BJ (cell line): Measurements from ENCODE around the gene KCNC3. TPM values are rescaled to one million over a fixed set of nuclear protein-coding genes. Genes with fewer than 3 reads are reported as not detected.

Experiments
- CTCF ChIA-PET: fragments of 350-600 bp; formaldehyde crosslinking; extraction: SDS; loops from one replicate; lab custom pipeline; 2021; ENCODE audit warnings: antibody characterized with exemption, inconsistent platforms; lab: Yijun Ruan, JAX
- POLR2A ChIA-PET: fragments of 300-600 bp; sonication (Branson Sonifier 250); formaldehyde crosslinking; extraction: SDS; loops from one replicate; lab custom pipeline; 2021; ENCODE audit warnings: antibody characterized with exemption; lab: Charles Lee
- DNase-seq: peaks from one replicate; pipeline ENCODE4 v3.0.0-alpha.2; 2011; ENCODE audit warnings: low read depth
- H3K27me3 ChIP-seq: 2 replicates; pipeline ENCODE4 v1.6.0; 2011; ENCODE audit warnings: low read length; ENCODE audit not compliant: control insufficient read depth, insufficient read depth
- H3K36me3 ChIP-seq: 2 replicates; pipeline ENCODE4 v1.5.1; 2011; ENCODE audit warnings: low read length; ENCODE audit not compliant: control insufficient read depth, insufficient read depth
- H3K4me3 ChIP-seq: 2 replicates; pipeline ENCODE4 v1.5.1; 2011; ENCODE audit warnings: low read depth, mild to moderate bottlenecking, control low read depth, low read length
- CTCF ChIP-seq: IDR thresholded peaks from 2 replicates; pipeline ENCODE4 v1.5.1; 2011; ENCODE audit warnings: low read depth, mild to moderate bottlenecking, control low read depth, inconsistent platforms, low read length, moderate library complexity; ENCODE audit not compliant: insufficient read depth
- polyA plus RNA-seq: library from polyadenylated mRNA; depleted of rRNA; stranded (reverse); fragments of >200 nt; gene quantifications from 2 replicates; pipeline ENCODE4 v1.2.3, GENCODE V29; 2011

Gene KCNC3
- polyA plus RNA-seq, 1 experiment, result 0.04 TPM

- Histone ChIP-seq H3K27me3 (peaks cover 11% of the 10 kb centered on the region), H3K36me3 (no peaks in the 10 kb centered on the region), H3K4me3 (no peak overlapping the region)
- no peak for DNase-seq
- POLR2A ChIA-PET, result no interaction called here
- CTCF ChIA-PET, result no interaction called here
- TF ChIP-seq CTCF, result no peak
Measured at GRCh38 chr19:50314724-50315708, 14.2 kb downstream of the KCNC3 start.

- POLR2A ChIA-PET, result interaction anchor here (0.6 kb wide), 1 partner anchor 15 kb away, joined by 4 read pairs; no protein-coding TSS in a partner anchor
- Histone ChIP-seq H3K27me3 (peaks cover 11% of the 10 kb centered on the region), H3K36me3 (no peaks in the 10 kb centered on the region), H3K4me3 (no peak overlapping the region)
- DNase-seq, result no peak
- TF ChIP-seq CTCF, result no peak
- CTCF ChIA-PET, result no interaction called here
Measured at GRCh38 chr19:50313812-50314536, 15.2 kb downstream of the KCNC3 start.

- H3K4me3 ChIP-seq, result no peak overlapping the region
Measured at GRCh38 chr19:50312967-50313811, 16.0 kb downstream of the KCNC3 start.

GRCh38 chr19:50311723-50312635 lies 17.2 kb downstream of the KCNC3 start:
- H3K36me3 ChIP-seq, result no peaks in the 10 kb centered on the region
- no peak overlapping the region for H3K4me3 ChIP-seq
- H3K27me3 ChIP-seq, result peaks cover 11% of the 10 kb centered on the region
- CTCF ChIA-PET, result no interaction called here
- no peak for DNase-seq
- POLR2A ChIA-PET, result no interaction called here
- no peak for TF ChIP-seq CTCF

More at GRCh38 chr19:50312967-50313811, 16.0 kb downstream of the KCNC3 start:
- Histone ChIP-seq H3K27me3 (peaks cover 11% of the 10 kb centered on the region), H3K36me3 (no peaks in the 10 kb centered on the region)
- ChIA-PET POLR2A (no interaction called here), CTCF (no interaction called here)
- DNase-seq, result no peak
- TF ChIP-seq CTCF, result no peak
